GM12875 (cell line): Measurements from ENCODE around the gene GNAZ.

Experiments used
- H3K4me3 ChIP-seq: one replicate; pipeline ENCODE4 v1.5.1; 2011; ENCODE audit warnings: low read depth, low read length, control low read depth
- CTCF ChIP-seq: IDR thresholded peaks from 2 replicates; pipeline ENCODE4 v1.5.1; 2011; ENCODE audit warnings: low read depth, mild to moderate bottlenecking, control low read depth, inconsistent platforms, low read length, moderate library complexity, borderline replicate concordance; ENCODE audit not compliant: insufficient read depth

GNAZ gene

GRCh38 chr22:23158516-23159290, 88.4 kb downstream of the GNAZ start:
- no peak overlapping the region for H3K4me3 ChIP-seq
- no peak for TF ChIP-seq CTCF

GRCh38 chr22:23159291-23159630, 88.9 kb downstream of the GNAZ start:
- TF ChIP-seq CTCF: no peak
- H3K4me3 ChIP-seq: no peak overlapping the region

GRCh38 chr22:23161029-23161428, 90.7 kb downstream of the GNAZ start:
- H3K4me3 ChIP-seq: no peak overlapping the region
- TF ChIP-seq CTCF: no peak

GRCh38 chr22:23161574-23161973, 91.3 kb downstream of the GNAZ start:
- TF ChIP-seq CTCF: no peak
- H3K4me3 ChIP-seq: no peak overlapping the region

GRCh38 chr22:23163665-23164064, 93.3 kb downstream of the GNAZ start:
- no peak for TF ChIP-seq CTCF
- no peak overlapping the region for H3K4me3 ChIP-seq

GRCh38 chr22:23164091-23164490, 93.8 kb downstream of the GNAZ start:
- H3K4me3 ChIP-seq: no peak overlapping the region
- TF ChIP-seq CTCF: no peak

GRCh38 chr22:23166042-23166831, 95.9 kb downstream of the GNAZ start:
- H3K4me3 ChIP-seq: no peak overlapping the region
- TF ChIP-seq CTCF: no peak
